ENCODE measurements around the gene ARHGEF25.
"Not testable (repeated sequence)": the region's sequence is repeated elsewhere in the genome, so short reads cannot be mapped to it uniquely, and the experiment has no call there.

ARHGEF25 gene

GRCh38 chr12:57613427-57614109, 2.3 kb downstream of the ARHGEF25 start:
- H3K4me3 ChIP-seq (ENCODE audit: low read depth, low read length) = no peak overlapping the region
- TF ChIP-seq, protein P1, sequence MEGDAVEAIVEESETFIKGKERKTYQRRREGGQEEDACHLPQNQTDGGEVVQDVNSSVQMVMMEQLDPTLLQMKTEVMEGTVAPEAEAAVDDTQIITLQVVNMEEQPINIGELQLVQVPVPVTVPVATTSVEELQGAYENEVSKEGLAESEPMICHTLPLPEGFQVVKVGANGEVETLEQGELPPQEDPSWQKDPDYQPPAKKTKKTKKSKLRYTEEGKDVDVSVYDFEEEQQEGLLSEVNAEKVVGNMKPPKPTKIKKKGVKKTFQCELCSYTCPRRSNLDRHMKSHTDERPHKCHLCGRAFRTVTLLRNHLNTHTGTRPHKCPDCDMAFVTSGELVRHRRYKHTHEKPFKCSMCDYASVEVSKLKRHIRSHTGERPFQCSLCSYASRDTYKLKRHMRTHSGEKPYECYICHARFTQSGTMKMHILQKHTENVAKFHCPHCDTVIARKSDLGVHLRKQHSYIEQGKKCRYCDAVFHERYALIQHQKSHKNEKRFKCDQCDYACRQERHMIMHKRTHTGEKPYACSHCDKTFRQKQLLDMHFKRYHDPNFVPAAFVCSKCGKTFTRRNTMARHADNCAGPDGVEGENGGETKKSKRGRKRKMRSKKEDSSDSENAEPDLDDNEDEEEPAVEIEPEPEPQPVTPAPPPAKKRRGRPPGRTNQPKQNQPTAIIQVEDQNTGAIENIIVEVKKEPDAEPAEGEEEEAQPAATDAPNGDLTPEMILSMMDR (IDR thresholded peaks at IDR 0.05; ENCODE audit: low read depth, low read length, missing control alignments) = no peak
- no peak for DNase-seq (ENCODE audit: low read depth)

GRCh38 chr12:57614178-57614947, 3.1 kb downstream of the ARHGEF25 start:
- TF ChIP-seq, protein P1 (IDR thresholded peaks at IDR 0.05; ENCODE audit: low read depth, low read length, missing control alignments) = no peak
- peak; percentile 53 for DNase-seq (ENCODE audit: low read depth)
- no peak overlapping the region for H3K4me3 ChIP-seq (ENCODE audit: low read depth, low read length)

DNA sequence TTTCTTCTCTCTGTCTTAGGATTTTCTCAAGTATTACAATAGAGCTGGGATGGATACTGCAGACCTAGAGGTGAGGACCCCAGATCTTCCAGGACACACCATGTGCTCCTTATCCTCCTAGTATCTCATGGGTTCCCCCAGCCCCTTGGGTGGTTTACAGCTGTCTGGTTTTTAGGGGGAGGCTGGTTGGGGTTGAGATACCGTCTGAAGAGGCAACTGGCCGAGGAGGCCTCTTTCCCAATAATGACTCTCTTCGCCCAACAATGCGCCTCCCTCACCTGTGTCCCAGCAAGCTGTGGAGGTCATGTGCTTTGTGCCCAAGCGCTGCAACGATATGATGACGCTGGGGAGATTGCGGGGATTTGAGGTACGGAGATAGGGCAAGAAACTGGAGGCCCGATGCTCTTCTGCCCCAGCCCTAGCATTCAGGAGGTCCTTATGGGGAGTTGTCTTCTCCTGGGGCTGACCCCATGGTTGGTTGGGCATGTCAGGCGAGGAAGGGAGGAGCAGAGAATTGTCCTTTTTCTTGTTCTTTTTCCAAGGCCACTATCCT, 3.8 kb downstream of the ARHGEF25 start:
- H3K4me3 ChIP-seq (ENCODE audit: low read depth, low read length) = no peak overlapping the region
- TF ChIP-seq, protein P1 (IDR thresholded peaks at IDR 0.05; ENCODE audit: low read depth, low read length, missing control alignments) = no peak
- DNase-seq (ENCODE audit: low read depth) = no peak

DNA sequence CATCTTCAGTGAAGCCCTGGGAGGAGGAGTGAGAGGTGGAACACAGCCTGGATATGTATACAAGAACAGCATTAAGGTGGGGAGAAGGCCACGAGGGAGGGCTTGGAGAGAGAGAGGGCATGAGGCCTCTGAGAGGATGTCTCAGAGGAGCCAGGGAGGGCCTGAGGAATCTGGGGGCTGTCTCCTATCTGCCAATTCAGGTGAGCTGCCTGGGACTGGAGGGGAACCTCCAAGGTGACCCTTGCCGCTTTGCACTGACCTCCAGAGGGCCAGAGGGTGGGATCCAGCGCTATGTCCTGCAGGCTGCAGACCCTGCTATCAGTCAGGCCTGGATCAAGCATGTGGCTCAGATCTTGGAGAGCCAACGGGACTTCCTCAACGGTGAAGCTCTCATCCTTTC, 4.4 kb downstream of the ARHGEF25 start:
- DNase-seq (ENCODE audit: low read depth) = no peak
- TF ChIP-seq, protein P1 (IDR thresholded peaks at IDR 0.05; ENCODE audit: low read depth, low read length, missing control alignments) = no peak
- no peak overlapping the region for H3K4me3 ChIP-seq (ENCODE audit: low read depth, low read length)

GRCh38 chr12:57616383-57617101, 5.3 kb downstream of the ARHGEF25 start:
- TF ChIP-seq, protein P1 (IDR thresholded peaks at IDR 0.05; ENCODE audit: low read depth, low read length, missing control alignments) = no peak
- DNase-seq (ENCODE audit: low read depth) = no peak
- H3K4me3 ChIP-seq (ENCODE audit: low read depth, low read length) = no peak overlapping the region

GRCh38 chr12:57617942-57618341, 6.7 kb downstream of the ARHGEF25 start:
- H3K4me3 ChIP-seq (ENCODE audit: low read depth, low read length) = no peak overlapping the region
- TF ChIP-seq, protein P1 (IDR thresholded peaks at IDR 0.05; ENCODE audit: low read depth, low read length, missing control alignments) = no peak
- no peak for DNase-seq (ENCODE audit: low read depth)

- not testable (repeated sequence) for H3K4me3 ChIP-seq (ENCODE audit: low read depth, low read length); DNase-seq (ENCODE audit: low read depth)
Observed at GRCh38 chr12:57618431-57618830, 7.2 kb downstream of the ARHGEF25 start.

Data from GM12864 (cell line).